Activated CD4-positive, alpha-beta memory T cell treated with anti-CD3 and anti-CD28 coated beads for 36 hours (primary cell): Measurements from ENCODE around the gene UNC5B. TPM values are rescaled to one million over a fixed set of nuclear protein-coding genes. Genes with fewer than 3 reads are reported as not detected.

Source experiments
- CTCF ChIA-PET: fragments of 350-600 bp; sonication (Branson Sonifier 250); formaldehyde crosslinking; loops from one replicate; lab custom pipeline; 2021; ENCODE audit warnings: antibody characterized with exemption, inconsistent platforms; lab: Charles Lee
- POLR2A ChIA-PET: fragments of 350-600 bp; sonication (Branson Sonifier 250); formaldehyde crosslinking; loops from one replicate; lab custom pipeline; 2021; ENCODE audit warnings: antibody characterized with exemption; lab: Charles Lee
- DNase-seq: peaks from one replicate; pipeline ENCODE4 v3.0.0-alpha.2; 2020
- H3K27ac Mint-ChIP-seq: one replicate; pipeline ENCODE4 v1.8.0; 2021; ENCODE audit warnings: mixed read lengths
- H3K27me3 Mint-ChIP-seq: one replicate; pipeline ENCODE4 v1.8.0; 2021; ENCODE audit warnings: mixed read lengths
- H3K36me3 Mint-ChIP-seq: one replicate; pipeline ENCODE4 v1.8.0; 2021; ENCODE audit warnings: mixed read lengths
- H3K4me1 Mint-ChIP-seq: one replicate; pipeline ENCODE4 v1.8.0; 2021; ENCODE audit warnings: low read depth, mixed read lengths
- H3K4me3 Mint-ChIP-seq: one replicate; pipeline ENCODE4 v1.8.0; 2021; ENCODE audit warnings: mild to moderate bottlenecking, mixed read lengths
- H3K9me3 Mint-ChIP-seq: one replicate; pipeline ENCODE4 v1.8.0; 2021; ENCODE audit warnings: mixed read lengths
- intact Hi-C: fragments of 100-400 bp; cut with micrococcal nuclease; formaldehyde crosslinking; loops from one replicate; pipeline ENCODE4 v1.15.1; 2023
- total RNA-seq, 2 experiments: library from RNA; stranded (reverse); gene quantifications; one replicate each; pipeline ENCODE4 v1.2.3, GENCODE V29; 2021

The UNC5B gene
- total RNA-seq, 2 experiments from 2014 or later, result 0.02 TPM; not detected in 1

GRCh38 chr10:71191551-71192076 is 20.8 kb upstream of the UNC5B start:
- ChIA-PET POLR2A (no interaction called here), CTCF (no interaction called here)
- H3K9me3 Mint-ChIP-seq, result no peaks in the 10 kb centered on the region
- no peak overlapping the region for H3K4me3 Mint-ChIP-seq
- H3K27me3 Mint-ChIP-seq, result peaks cover 4% of the 10 kb centered on the region
- H3K4me1 Mint-ChIP-seq, result no peaks in the 10 kb centered on the region
- no peak for DNase-seq
- intact Hi-C loops, result no loop called here
- H3K36me3 Mint-ChIP-seq, result no peaks in the 10 kb centered on the region
- H3K27ac Mint-ChIP-seq, result no peak overlapping the region

DNA sequence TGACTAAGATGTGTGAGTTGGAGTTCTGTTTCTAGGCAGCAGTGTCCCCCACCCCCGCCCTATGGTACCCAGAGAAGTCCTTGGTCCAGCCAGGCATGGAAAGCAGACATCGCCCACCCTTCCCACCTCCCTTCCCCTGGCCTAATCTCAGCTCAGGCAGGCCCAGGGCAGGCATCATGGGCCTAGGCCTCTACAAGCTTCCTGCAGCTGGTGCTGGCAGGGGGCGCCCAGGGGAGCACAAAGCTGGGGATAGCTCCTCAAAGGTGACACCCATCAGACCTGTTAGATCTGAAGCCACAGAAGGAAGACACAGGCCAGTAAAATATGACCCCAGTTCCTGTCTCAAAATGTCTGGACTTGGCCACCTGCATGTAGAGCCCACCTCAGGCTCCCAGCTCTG is 18.9 kb upstream of the UNC5B start:
- H3K36me3 Mint-ChIP-seq, result no peaks in the 10 kb centered on the region
- intact Hi-C loops, result no loop called here
- H3K4me3 Mint-ChIP-seq, result no peak overlapping the region
- POLR2A ChIA-PET, result no interaction called here
- peaks cover 15% of the 10 kb centered on the region for H3K9me3 Mint-ChIP-seq
- H3K27ac Mint-ChIP-seq, result no peak overlapping the region
- peaks cover 3% of the 10 kb centered on the region for H3K27me3 Mint-ChIP-seq
- no peak for DNase-seq
- H3K4me1 Mint-ChIP-seq, result no peaks in the 10 kb centered on the region
- CTCF ChIA-PET, result no interaction called here

DNA sequence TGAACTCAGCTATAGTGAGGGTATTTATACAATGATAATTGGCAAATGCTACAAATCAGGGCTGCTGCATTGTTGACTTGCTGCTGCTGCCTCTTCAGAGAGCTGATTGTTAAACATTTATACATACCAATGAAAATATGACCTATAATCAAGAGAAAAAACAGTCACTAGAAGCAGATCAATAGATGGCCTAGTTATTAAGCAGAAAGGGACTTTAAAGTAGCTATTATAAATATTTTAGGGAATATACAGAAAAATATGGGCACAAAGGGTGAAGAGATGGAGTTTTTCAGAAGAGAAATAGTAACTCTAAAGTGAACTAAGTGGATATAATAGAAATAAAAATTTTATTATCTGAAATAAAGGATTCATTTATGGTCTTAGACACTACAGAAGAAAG is 14.4 kb upstream of the UNC5B start:
- no peak overlapping the region for H3K27ac Mint-ChIP-seq
- H3K4me3 Mint-ChIP-seq, result no peak overlapping the region
- POLR2A ChIA-PET, result no interaction called here
- CTCF ChIA-PET, result no interaction called here
- intact Hi-C loops, result no loop called here
- peaks cover 21% of the 10 kb centered on the region for H3K9me3 Mint-ChIP-seq
- no peaks in the 10 kb centered on the region for H3K36me3 Mint-ChIP-seq
- H3K27me3 Mint-ChIP-seq, result peaks cover under 1% of the 10 kb centered on the region
- no peaks in the 10 kb centered on the region for H3K4me1 Mint-ChIP-seq
- no peak for DNase-seq

DNA sequence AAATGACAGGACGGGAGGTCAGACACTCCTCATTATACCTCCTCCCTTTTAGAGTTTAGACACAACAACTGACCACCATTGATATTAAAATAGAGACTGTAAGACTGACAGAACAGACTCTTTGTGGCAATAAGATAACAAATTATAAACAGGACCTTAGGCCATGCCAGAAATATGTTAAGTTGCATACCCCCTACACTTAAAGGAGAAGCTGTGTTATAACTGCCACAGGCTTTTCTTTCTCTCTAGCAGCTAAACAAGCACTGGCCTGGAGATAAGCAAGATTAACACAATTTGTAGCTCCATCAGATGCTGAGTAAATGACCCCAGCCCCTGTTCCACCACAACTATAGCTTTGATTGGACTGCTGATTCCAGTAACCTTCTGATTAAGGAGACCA is 10.5 kb upstream of the UNC5B start:
- no peaks in the 10 kb centered on the region for H3K36me3 Mint-ChIP-seq
- ChIA-PET CTCF (no interaction called here), POLR2A (no interaction called here)
- intact Hi-C loops, result no loop called here
- peaks cover 19% of the 10 kb centered on the region for H3K27me3 Mint-ChIP-seq
- DNase-seq, result no peak
- peaks cover 21% of the 10 kb centered on the region for H3K9me3 Mint-ChIP-seq
- H3K4me1 Mint-ChIP-seq, result no peaks in the 10 kb centered on the region
- no peak overlapping the region for H3K4me3 Mint-ChIP-seq
- no peak overlapping the region for H3K27ac Mint-ChIP-seq

- CTCF ChIA-PET, result interaction anchor here (1.2 kb wide), 1 partner anchor 277 kb away, joined by 3 read pairs; no protein-coding TSS in a partner anchor
- Mint-ChIP-seq H3K36me3 (no peaks in the 10 kb centered on the region), H3K4me1 (no peaks in the 10 kb centered on the region), H3K9me3 (peaks cover 16% of the 10 kb centered on the region), H3K4me3 (no peak overlapping the region), H3K27ac (no peak overlapping the region), H3K27me3 (peaks cover 23% of the 10 kb centered on the region)
- POLR2A ChIA-PET, result no interaction called here
- DNase-seq, result no peak
- intact Hi-C loops, result no loop called here
These were observed 10.1 kb upstream of the UNC5B start for GRCh38 chr10:71202314-71202713.

DNA sequence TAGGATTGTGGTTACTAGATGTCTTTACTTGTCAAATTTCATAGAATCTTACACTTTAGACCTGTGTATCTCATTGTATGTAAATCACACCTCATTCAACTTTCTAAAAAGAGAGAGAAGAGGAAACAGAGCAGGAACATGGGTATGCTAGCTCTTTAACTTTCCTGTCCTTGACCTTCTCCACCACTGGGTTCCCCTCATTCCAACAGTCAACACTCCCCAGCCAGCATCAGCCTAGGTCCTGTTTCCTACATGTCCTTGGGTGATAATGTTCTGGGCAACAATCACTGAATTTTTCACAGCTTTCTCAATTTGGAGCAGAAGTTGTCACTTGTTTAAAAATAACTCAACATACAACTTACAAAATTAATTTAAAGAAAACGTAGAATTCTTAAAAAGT is 9.2 kb upstream of the UNC5B start:
- no peaks in the 10 kb centered on the region for H3K4me1 Mint-ChIP-seq
- H3K27me3 Mint-ChIP-seq, result peaks cover 27% of the 10 kb centered on the region
- no peak overlapping the region for H3K4me3 Mint-ChIP-seq
- H3K9me3 Mint-ChIP-seq, result peaks cover 10% of the 10 kb centered on the region
- DNase-seq, result no peak
- H3K27ac Mint-ChIP-seq, result no peak overlapping the region
- intact Hi-C loops, result no loop called here
- H3K36me3 Mint-ChIP-seq, result no peaks in the 10 kb centered on the region
- ChIA-PET CTCF (interaction anchor here (1.2 kb wide), 1 partner anchor 278 kb away, joined by 3 read pairs; no protein-coding TSS in a partner anchor), POLR2A (no interaction called here)

GRCh38 chr10:71203716-71204115 is 8.7 kb upstream of the UNC5B start:
- intact Hi-C loops, result no loop called here
- Mint-ChIP-seq H3K4me3 (no peak overlapping the region), H3K27ac (no peak overlapping the region), H3K27me3 (peaks cover 29% of the 10 kb centered on the region), H3K4me1 (no peaks in the 10 kb centered on the region), H3K36me3 (no peaks in the 10 kb centered on the region), H3K9me3 (peaks cover 4% of the 10 kb centered on the region)
- ChIA-PET CTCF (interaction anchor here (1.5 kb wide), 1 partner anchor 279 kb away, joined by 5 read pairs; no protein-coding TSS in a partner anchor), POLR2A (interaction anchor here (0.7 kb wide), 1 partner anchor 134 kb away, joined by 3 read pairs; no protein-coding TSS in a partner anchor)
- no peak for DNase-seq

DNA sequence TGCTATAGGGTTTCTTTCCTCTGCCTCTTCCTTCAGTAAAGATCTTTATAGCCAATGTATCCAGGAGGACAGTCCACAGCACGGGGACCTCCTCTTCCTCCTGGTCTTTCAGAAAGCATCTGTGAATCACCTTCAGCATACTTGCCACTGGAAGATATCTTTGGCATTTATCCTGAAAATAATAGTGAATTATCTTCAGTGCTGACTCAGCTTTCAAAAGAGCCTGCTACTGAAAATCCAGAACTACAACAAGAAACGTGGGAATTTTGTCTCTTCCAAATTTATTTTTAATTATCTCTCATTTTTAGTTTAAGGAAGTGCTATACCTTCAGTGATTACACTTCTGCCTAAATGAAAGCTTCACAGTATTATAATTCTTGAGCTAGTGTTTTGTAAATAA is 7.6 kb upstream of the UNC5B start:
- Mint-ChIP-seq H3K4me3 (no peak overlapping the region), H3K27me3 (peaks cover 36% of the 10 kb centered on the region), H3K9me3 (no peaks in the 10 kb centered on the region), H3K36me3 (no peaks in the 10 kb centered on the region), H3K4me1 (no peaks in the 10 kb centered on the region), H3K27ac (no peak overlapping the region)
- DNase-seq, result no peak
- intact Hi-C loops, result no loop called here
- CTCF ChIA-PET, result interaction anchor here (1.3 to 1.5 kb wide), 2 partner anchors 278 to 280 kb away, joined by 5 read pairs; no protein-coding TSS in a partner anchor
- POLR2A ChIA-PET, result interaction anchor here (0.7 kb wide), 1 partner anchor 136 kb away, joined by 3 read pairs; no protein-coding TSS in a partner anchor

GRCh38 chr10:71205468-71205867 is 6.9 kb upstream of the UNC5B start:
- Mint-ChIP-seq H3K27me3 (peaks cover 43% of the 10 kb centered on the region), H3K27ac (no peak overlapping the region), H3K36me3 (no peaks in the 10 kb centered on the region), H3K9me3 (no peaks in the 10 kb centered on the region), H3K4me1 (no peaks in the 10 kb centered on the region), H3K4me3 (no peak overlapping the region)
- ChIA-PET POLR2A (no interaction called here), CTCF (interaction anchor here (1.3 kb wide), 1 partner anchor 279 kb away, joined by 5 read pairs; no protein-coding TSS in a partner anchor)
- no peak for DNase-seq
- intact Hi-C loops, result no loop called here

GRCh38 chr10:71206911-71207310 is 5.5 kb upstream of the UNC5B start:
- POLR2A ChIA-PET, result no interaction called here
- Mint-ChIP-seq H3K9me3 (no peaks in the 10 kb centered on the region), H3K27me3 (peaks cover 56% of the 10 kb centered on the region), H3K36me3 (no peaks in the 10 kb centered on the region), H3K27ac (no peak overlapping the region), H3K4me1 (peaks cover 2% of the 10 kb centered on the region), H3K4me3 (no peak overlapping the region)
- CTCF ChIA-PET, result no interaction called here
- intact Hi-C loops, result no loop called here
- no peak for DNase-seq

DNA sequence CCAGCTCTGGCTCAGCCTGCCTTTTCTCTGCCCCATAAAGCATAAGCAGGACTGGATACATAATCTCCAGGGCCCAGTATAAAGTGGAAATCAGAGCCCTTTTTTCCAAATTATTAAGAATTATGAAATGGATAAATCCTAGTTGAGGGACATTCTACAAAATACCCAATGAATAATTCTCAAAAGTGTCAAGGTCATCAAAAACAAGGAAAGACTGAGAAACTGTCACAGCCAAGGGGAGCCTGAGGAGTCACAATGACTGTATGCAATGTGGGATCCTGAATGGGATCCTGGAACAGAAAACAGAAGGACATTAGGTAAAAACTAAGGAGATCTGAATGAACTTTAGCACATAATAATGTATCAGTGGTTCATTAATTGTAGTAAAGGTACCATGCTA is 4.8 kb upstream of the UNC5B start:
- Mint-ChIP-seq H3K36me3 (no peaks in the 10 kb centered on the region), H3K4me3 (no peak overlapping the region), H3K9me3 (no peaks in the 10 kb centered on the region), H3K4me1 (peaks cover 2% of the 10 kb centered on the region), H3K27me3 (peaks cover 59% of the 10 kb centered on the region), H3K27ac (no peak overlapping the region)
- intact Hi-C loops, result no loop called here
- CTCF ChIA-PET, result no interaction called here
- POLR2A ChIA-PET, result no interaction called here
- no peak for DNase-seq

- POLR2A ChIA-PET, result no interaction called here
- DNase-seq, result no peak
- Mint-ChIP-seq H3K36me3 (no peaks in the 10 kb centered on the region), H3K9me3 (no peaks in the 10 kb centered on the region), H3K4me1 (peaks cover 6% of the 10 kb centered on the region), H3K27ac (no peak overlapping the region), H3K27me3 (peaks cover 67% of the 10 kb centered on the region), H3K4me3 (no peak overlapping the region)
- CTCF ChIA-PET, result interaction anchor here (0.7 to 1.8 kb wide), 8 partner anchors 19 to 306 kb away, joined by 3 to 13 read pairs (median 4); no protein-coding TSS in a partner anchor
- intact Hi-C loops, result loop anchor here (1.0 kb wide), 1 partner anchor 284 kb away; no protein-coding TSS in a partner anchor
These were observed 3.0 kb upstream of the UNC5B start for GRCh38 chr10:71209352-71209715.
